ENCODE measurements around the gene NWD2.
"Not testable (repeated sequence)": the region's sequence is repeated elsewhere in the genome, so short reads cannot be mapped to it uniquely, and the experiment has no call there.

Gene NWD2

GRCh38 chr4:37470245-37470644 lies 225.7 kb downstream of the NWD2 start:
- DNase-seq: no peak

GRCh38 chr4:37471093-37471492 lies 226.6 kb downstream of the NWD2 start:
- no peak for DNase-seq

GRCh38 chr4:37471971-37472370 lies 227.4 kb downstream of the NWD2 start:
- DNase-seq: no peak

- DNase-seq: no peak
These were observed 229.3 kb downstream of the NWD2 start for GRCh38 chr4:37473807-37474206.

- DNase-seq: no peak
These were observed 230.5 kb downstream of the NWD2 start for GRCh38 chr4:37475087-37475486.

DNA sequence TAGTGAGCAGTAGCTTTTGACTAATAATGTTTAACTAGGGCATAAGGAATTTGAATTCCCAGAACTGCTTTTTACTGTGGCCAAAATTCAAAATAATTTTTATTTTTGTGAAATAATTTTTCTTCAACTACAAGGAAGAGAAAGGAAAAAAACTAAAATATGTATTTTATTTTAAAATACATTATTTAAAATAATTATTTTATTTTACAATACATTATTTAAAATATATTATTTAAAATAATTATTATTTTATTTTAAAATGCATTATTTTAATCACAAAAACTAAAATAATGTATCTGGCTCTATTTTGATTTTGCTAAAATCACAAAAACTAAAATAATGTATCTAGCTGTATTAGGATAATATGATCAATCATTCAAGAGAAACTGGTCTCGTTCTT lies 231.2 kb downstream of the NWD2 start:
- no peak for DNase-seq

GRCh38 chr4:37476256-37476655 lies 231.7 kb downstream of the NWD2 start:
- no peak for DNase-seq

- DNase-seq: no peak
These were observed 232.1 kb downstream of the NWD2 start for GRCh38 chr4:37476691-37477090.

- no peak for DNase-seq
These were observed 232.6 kb downstream of the NWD2 start for GRCh38 chr4:37477126-37477525.

- DNase-seq: no peak
These were observed 233.6 kb downstream of the NWD2 start for GRCh38 chr4:37478151-37478550.

DNA sequence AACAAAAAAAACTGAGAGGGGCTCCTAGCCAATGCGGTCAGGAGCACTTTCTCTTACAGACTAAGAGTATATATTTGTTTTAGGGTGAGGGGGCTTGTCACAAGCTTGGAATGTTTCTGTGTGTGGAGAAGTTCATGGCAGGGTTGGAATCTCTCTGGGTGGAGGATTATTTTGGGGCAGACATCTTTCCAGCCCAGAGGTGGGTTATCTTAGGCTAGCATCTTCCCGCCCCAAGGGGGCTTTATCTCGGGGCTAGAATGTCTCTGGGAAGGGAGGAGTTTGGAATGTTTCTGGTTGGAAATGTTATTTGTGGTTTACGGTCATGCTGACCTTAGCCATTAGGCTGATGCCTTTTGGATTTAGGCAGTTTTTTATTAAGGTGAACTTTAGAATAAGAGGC lies 236.0 kb downstream of the NWD2 start:
- DNase-seq: no peak

DNA sequence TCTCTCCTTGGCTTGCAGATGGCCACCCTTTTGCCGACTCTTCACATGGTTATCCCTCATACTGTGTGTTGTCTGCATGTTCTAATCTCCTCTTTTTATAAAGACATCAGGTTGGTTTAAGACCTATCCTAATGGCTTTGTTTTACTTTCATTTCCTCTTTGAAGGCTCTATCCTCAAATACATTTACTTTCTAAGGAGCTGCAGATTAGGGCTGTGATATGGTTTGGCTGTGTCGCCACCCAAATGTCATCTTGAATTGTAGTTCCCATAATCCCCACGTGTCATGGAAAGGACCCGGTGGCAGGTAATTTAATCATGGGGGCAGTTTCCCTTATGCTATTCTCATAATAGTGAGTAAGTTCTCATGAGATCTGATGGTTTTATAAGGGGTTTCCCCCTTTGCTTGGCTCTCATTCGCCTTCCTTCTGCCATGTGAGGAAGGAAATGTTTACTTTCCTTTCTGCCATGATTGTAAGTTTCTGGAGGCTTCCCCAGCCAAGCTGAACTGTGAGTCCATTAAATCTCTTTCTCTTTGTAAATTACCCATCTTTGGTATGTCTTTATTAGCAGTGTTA lies 237.1 kb downstream of the NWD2 start:
- DNase-seq: no peak

GRCh38 chr4:37482236-37482913 lies 237.8 kb downstream of the NWD2 start:
- no peak for DNase-seq

DNA sequence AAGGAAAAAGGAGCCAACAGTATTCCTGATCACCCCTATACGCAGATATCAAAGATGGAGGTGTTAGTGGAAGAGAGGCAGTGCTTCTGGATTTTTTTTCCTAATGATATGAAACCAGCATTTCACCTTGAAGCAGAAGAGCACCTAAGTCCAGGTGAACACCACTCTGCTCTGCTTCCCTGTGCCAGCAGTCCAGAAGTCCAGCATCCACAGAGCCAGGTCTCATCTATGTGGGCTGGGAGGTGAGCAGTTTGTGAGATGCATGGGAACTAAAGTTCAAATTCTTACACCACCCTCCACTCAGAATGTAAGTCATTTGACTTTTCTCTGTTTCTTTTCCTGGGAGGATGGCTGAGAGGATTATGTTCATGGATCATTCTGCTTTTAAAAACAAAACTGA lies 239.1 kb downstream of the NWD2 start:
- DNase-seq: no peak

DNA sequence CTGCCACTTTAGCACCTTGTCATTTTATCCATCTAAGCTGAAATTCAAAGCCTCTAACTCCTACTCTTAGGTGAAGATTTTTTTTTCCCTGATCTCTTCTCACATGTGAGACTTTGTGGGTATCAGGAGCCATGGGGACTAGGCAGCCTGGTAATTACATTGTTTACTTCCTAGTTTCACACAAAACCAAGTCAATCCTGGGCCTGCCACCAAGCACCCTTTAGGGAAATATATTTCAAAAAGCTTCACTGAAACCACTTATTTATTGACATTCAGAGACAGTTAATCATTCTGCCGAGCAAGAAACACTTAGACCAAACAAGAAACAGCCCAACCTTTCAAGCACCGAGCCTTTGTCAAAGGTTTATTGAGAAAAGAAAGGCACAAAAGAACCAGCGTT lies 241.6 kb downstream of the NWD2 start:
- DNase-seq: no peak

GRCh38 chr4:37487668-37488067 lies 243.1 kb downstream of the NWD2 start:
- no peak for DNase-seq

GRCh38 chr4:37489697-37490096 lies 245.2 kb downstream of the NWD2 start:
- DNase-seq: no peak

DNA sequence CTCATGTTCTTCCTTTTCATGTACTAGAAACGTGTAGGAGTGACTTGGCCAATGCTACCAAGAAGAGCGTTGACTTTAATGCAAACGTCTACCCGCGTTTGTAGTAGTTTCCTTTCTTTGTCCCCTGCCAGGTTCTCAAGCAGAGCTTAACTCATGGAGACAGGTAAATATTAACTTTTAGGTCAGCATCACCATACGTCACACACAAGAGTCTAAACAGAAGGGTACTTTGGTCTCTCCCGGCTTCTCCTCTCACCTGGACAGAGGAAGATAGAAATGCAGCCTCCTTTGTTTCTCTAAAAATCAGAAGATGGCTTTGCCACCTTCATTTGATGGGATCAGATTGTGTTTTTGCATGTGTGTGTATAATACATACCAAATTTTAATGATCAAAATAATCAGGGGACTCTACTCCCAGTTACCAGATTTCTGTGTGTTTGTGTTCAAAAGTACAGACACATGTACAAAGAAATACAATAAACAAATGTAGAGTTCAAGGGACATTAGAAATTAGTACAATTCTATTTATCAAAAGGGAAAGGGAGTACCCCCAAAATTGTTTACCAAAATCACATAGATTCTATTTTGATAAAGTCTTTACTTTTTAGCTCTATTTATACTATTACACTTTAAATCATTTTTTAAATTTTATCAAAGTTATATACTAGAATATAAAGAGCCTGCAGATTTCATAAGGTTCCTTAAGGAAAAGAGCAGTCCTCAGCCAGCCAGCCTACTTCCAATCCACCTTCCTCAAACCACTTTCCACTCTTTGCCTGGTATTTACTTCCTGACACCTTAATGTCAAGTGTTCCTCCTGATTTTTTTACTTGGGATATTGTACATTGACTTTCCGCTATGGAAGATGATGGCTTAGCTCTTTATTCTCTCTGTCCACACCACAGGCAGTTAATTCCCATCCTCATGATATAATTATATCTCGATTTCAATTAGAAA lies 246.1 kb downstream of the NWD2 start:
- DNase-seq: no peak

- not testable (repeated sequence) for DNase-seq
These were observed 250.8 kb downstream of the NWD2 start for GRCh38 chr4:37495353-37495752.
